ENCODE measurements around the gene TCP1.

The TCP1 gene

GRCh38 chr6:159730332-159730676 is 59.1 kb downstream of the TCP1 start:
- no peak for DNase-seq

GRCh38 chr6:159729598-159730331 is 59.6 kb downstream of the TCP1 start:
- DNase-seq: peak; percentile 22

- peak; percentile 17 for DNase-seq
These were observed 60.9 kb downstream of the TCP1 start for GRCh38 chr6:159728531-159728964.
